BLaER1 (cell line): ENCODE measurements around the gene GRK5.
"Not testable (repeated sequence)": the region's sequence is repeated elsewhere in the genome, so short reads cannot be mapped to it uniquely, and the experiment has no call there.

ENCODE experiments used
- H3K27ac ChIP-seq: shearing (Covaris generic); formaldehyde crosslinking; 2 replicates; pipeline ENCODE4 v1.8.1; 2022
- H3K27me3 ChIP-seq: shearing (Covaris generic); formaldehyde crosslinking; 2 replicates; pipeline ENCODE4 v1.8.1; 2022
- H3K36me3 ChIP-seq: shearing (Covaris generic); formaldehyde crosslinking; 2 replicates; pipeline ENCODE4 v1.8.1; 2022
- H3K4me1 ChIP-seq: shearing (Covaris generic); formaldehyde crosslinking; 2 replicates; pipeline ENCODE4 v1.8.1; 2022
- H3K4me2 ChIP-seq: shearing (Covaris generic); formaldehyde crosslinking; 2 replicates; pipeline ENCODE4 v1.8.1; 2022
- H3K4me3 ChIP-seq: shearing (Covaris generic); formaldehyde crosslinking; 2 replicates; pipeline ENCODE4 v1.8.1; 2022
- H3K9ac ChIP-seq: shearing (Covaris generic); formaldehyde crosslinking; 2 replicates; pipeline ENCODE4 v1.8.1; 2022
- H3K9me3 ChIP-seq: shearing (Covaris generic); formaldehyde crosslinking; 2 replicates; pipeline ENCODE4 v1.8.1; 2022
- H4K20me1 ChIP-seq: shearing (Covaris generic); formaldehyde crosslinking; 2 replicates; pipeline ENCODE4 v1.8.1; 2022
- Cebpa-rat ChIP-seq: shearing (Covaris generic); IDR thresholded peaks from 2 replicates; pipeline ENCODE4 v1.8.1; 2022

Gene GRK5

DNA sequence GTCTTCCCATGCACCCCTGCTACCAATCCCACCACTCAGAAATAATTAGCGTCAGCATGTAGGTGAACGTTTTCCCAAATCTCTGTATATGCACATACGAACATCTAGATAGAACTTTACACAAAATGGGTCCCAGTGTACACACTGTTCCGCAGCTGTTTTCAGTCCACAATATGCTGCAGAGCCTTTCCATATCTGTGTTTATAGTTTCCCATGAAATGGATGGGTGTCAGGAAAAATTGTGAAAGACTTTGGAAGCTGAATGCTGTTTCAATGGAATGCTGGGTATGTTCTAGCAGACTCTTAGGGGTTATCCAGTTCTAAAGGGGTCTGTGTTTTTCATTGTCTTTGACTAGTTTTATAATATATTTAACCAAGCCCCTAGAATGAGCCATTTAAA lies 13.8 kb downstream of the GRK5 start:
- Histone ChIP-seq H3K4me2 (no peak overlapping the region), H3K36me3 (no peaks in the 10 kb centered on the region), H3K27me3 (no peaks in the 10 kb centered on the region), H3K9me3 (no peaks in the 10 kb centered on the region), H3K27ac (no peak overlapping the region), H3K9ac (no peak overlapping the region), H3K4me3 (no peak overlapping the region), H4K20me1 (no peaks in the 10 kb centered on the region), H3K4me1 (no peaks in the 10 kb centered on the region)
- TF ChIP-seq Cebpa-rat: no peak

DNA sequence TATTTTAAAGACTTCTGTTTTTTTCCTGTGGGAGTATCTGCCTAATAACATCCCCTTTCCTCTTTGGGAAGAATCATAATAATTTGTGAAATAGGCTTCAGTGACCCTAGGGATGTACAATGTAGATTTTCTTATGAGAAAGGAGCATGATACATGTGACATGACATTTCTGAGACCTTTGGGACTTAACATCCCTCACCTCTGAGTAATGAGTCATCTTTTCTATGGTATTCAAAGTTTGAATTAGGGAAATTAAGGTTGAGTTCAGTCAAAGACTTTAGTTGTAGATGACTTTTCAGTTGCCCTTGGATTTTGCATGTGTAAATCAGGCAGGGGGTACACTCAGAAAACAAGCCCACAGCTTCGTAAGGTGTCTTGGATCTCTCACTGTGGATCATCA lies 14.3 kb downstream of the GRK5 start:
- H3K27me3 ChIP-seq: no peaks in the 10 kb centered on the region
- TF ChIP-seq Cebpa-rat: no peak
- no peak overlapping the region for H3K9ac ChIP-seq
- H3K27ac ChIP-seq: no peak overlapping the region
- no peaks in the 10 kb centered on the region for H3K9me3 ChIP-seq
- no peak overlapping the region for H3K4me2 ChIP-seq
- H4K20me1 ChIP-seq: no peaks in the 10 kb centered on the region
- no peaks in the 10 kb centered on the region for H3K36me3 ChIP-seq
- no peak overlapping the region for H3K4me3 ChIP-seq
- peaks cover 4% of the 10 kb centered on the region for H3K4me1 ChIP-seq

GRCh38 chr10:119222537-119222936 lies 15.2 kb downstream of the GRK5 start:
- Histone ChIP-seq H3K4me1 (peaks cover 10% of the 10 kb centered on the region), H3K4me2 (no peak overlapping the region), H3K4me3 (no peak overlapping the region), H3K27ac (no peak overlapping the region), H4K20me1 (no peaks in the 10 kb centered on the region), H3K9me3 (no peaks in the 10 kb centered on the region), H3K27me3 (no peaks in the 10 kb centered on the region), H3K9ac (no peak overlapping the region), H3K36me3 (no peaks in the 10 kb centered on the region)
- TF ChIP-seq Cebpa-rat: no peak

DNA sequence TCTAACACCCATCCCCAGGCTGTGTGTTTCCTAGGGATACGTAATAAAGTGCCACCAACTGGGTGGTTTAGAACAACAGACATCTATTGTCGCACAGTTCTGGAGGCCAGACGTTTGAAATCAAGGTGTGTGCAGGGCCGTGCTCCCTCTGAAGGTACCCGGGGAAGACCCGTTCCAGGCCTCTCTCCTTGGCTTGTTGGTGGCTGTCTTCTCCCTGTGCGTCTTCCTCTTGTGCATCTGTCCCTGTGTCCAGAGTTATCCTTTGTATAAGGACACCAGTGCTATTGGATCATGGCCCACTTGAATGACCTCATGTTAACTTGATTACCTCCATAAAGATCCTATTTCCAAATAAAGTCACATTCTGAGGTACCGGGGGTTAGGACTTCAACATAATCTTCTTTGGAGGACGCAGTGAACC lies 15.6 kb downstream of the GRK5 start:
- no peak overlapping the region for H3K27ac ChIP-seq
- H3K9ac ChIP-seq: no peak overlapping the region
- no peak overlapping the region for H3K4me2 ChIP-seq
- H3K27me3 ChIP-seq: no peaks in the 10 kb centered on the region
- no peaks in the 10 kb centered on the region for H3K9me3 ChIP-seq
- H4K20me1 ChIP-seq: no peaks in the 10 kb centered on the region
- no peak for TF ChIP-seq Cebpa-rat
- H3K4me1 ChIP-seq: peaks cover 10% of the 10 kb centered on the region
- H3K36me3 ChIP-seq: no peaks in the 10 kb centered on the region
- H3K4me3 ChIP-seq: no peak overlapping the region

GRCh38 chr10:119225083-119225658 lies 17.8 kb downstream of the GRK5 start:
- no peak overlapping the region for H3K9ac ChIP-seq
- no peaks in the 10 kb centered on the region for H3K27me3 ChIP-seq
- peaks cover 10% of the 10 kb centered on the region for H3K4me1 ChIP-seq
- no peak overlapping the region for H3K27ac ChIP-seq
- H3K4me2 ChIP-seq: no peak overlapping the region
- H3K4me3 ChIP-seq: no peak overlapping the region
- TF ChIP-seq Cebpa-rat: no peak
- no peaks in the 10 kb centered on the region for H3K36me3 ChIP-seq
- no peaks in the 10 kb centered on the region; the same call in 1 of the 2 replicates for H3K9me3 ChIP-seq
- H4K20me1 ChIP-seq: no peaks in the 10 kb centered on the region

DNA sequence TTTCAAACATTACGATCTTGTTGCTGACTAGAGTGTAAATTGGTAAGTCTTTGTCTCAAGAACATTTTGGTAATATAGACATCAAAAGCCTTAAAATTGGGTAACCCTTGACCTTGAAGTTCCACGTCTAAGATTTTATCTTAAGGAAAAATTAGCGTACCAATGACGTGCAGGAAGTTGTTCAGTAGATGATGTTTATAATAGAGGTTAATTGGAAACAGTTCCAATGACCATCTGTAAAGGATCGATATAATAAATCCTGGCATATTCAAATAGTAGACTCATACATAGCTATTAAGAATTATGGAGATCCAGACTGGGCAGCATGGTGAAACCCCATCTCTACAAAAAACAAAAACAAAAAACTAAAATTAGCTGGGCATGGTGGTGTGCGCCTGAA lies 20.5 kb downstream of the GRK5 start:
- Histone ChIP-seq H3K36me3 (no peaks in the 10 kb centered on the region), H3K4me1 (peaks cover 10% of the 10 kb centered on the region), H3K27me3 (no peaks in the 10 kb centered on the region), H3K9ac (no peak overlapping the region), H4K20me1 (no peaks in the 10 kb centered on the region), H3K4me3 (no peak overlapping the region), H3K4me2 (no peak overlapping the region), H3K9me3 (peaks cover 12% of the 10 kb centered on the region), H3K27ac (no peak overlapping the region)
- TF ChIP-seq Cebpa-rat: no peak

- no peak overlapping the region for H3K9ac ChIP-seq
- no peak overlapping the region for H3K27ac ChIP-seq
- peaks cover 7% of the 10 kb centered on the region for H3K4me1 ChIP-seq
- H3K9me3 ChIP-seq: peaks cover 17% of the 10 kb centered on the region
- H3K36me3 ChIP-seq: no peaks in the 10 kb centered on the region
- H3K4me2 ChIP-seq: no peak overlapping the region
- H3K4me3 ChIP-seq: no peak overlapping the region
- no peaks in the 10 kb centered on the region for H4K20me1 ChIP-seq
- no peaks in the 10 kb centered on the region for H3K27me3 ChIP-seq
- no peak for TF ChIP-seq Cebpa-rat
Observed at GRCh38 chr10:119231654-119232053, 24.3 kb downstream of the GRK5 start.

DNA sequence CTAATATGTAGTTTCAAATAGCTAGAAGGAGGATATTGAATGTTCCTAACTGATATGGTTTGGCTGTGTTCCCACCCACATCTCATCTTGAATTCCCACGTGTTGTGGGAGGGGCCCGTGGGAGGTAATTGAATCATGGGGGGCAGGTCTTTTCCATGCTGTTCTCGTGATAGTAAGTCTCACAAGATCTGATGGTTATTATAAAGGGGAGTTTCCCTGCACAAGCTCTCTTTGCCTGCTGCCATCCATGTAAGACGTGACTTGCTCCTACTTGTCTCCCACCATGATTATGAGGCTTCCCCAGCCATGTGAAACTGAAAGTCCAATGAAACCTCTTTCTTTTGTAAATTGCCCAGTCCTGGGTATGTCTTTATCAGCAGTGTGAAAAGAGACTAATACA lies 25.1 kb downstream of the GRK5 start:
- H3K4me2 ChIP-seq, H3K4me3 ChIP-seq, H3K27ac ChIP-seq, H3K4me1 ChIP-seq, H3K36me3 ChIP-seq, H4K20me1 ChIP-seq, H3K27me3 ChIP-seq, H3K9ac ChIP-seq: not testable (repeated sequence)
- H3K9me3 ChIP-seq: peaks cover 17% of the 10 kb centered on the region

DNA sequence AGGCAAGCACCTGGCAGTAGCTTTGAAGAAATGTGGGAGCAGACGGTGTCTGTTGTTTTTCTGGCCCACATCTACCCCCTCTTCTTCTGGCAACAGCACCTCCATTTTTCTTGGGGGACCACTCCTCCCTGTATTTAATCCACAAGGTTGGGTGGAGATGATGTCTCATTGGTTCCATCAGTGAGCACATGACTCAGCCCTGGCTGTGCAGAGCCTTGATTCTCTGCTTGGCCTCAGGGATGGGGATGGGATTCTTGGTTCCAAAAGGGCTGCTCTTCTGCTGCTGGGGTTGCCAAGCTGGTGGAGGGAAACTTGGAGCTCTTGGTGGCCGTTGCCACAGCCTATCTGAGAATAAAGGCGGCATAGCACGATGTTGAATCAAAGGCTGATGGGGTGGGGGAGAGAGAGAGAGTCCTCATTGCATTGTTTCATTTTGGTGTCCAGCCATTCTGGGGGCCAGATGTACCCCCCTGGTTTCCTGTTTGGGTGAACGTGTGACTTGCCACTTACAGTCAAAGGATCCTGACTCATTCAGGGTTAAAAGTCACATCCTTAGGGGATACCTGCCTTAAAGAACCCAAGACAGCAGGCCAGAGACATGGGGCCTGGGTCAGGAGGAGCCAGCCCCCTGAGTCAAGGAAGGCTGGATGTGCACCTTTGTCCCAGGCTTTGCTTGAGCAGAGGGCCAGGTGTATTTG lies 25.9 kb downstream of the GRK5 start:
- no peaks in the 10 kb centered on the region for H3K27me3 ChIP-seq
- no peak overlapping the region for H3K4me2 ChIP-seq
- TF ChIP-seq Cebpa-rat: no peak
- H3K27ac ChIP-seq: no peak overlapping the region
- peaks cover 4% of the 10 kb centered on the region; the same call in 1 of the 2 replicates for H3K4me1 ChIP-seq
- H3K9me3 ChIP-seq: peaks cover 17% of the 10 kb centered on the region
- no peaks in the 10 kb centered on the region for H3K36me3 ChIP-seq
- H4K20me1 ChIP-seq: no peaks in the 10 kb centered on the region
- H3K4me3 ChIP-seq: no peak overlapping the region
- no peak overlapping the region for H3K9ac ChIP-seq

DNA sequence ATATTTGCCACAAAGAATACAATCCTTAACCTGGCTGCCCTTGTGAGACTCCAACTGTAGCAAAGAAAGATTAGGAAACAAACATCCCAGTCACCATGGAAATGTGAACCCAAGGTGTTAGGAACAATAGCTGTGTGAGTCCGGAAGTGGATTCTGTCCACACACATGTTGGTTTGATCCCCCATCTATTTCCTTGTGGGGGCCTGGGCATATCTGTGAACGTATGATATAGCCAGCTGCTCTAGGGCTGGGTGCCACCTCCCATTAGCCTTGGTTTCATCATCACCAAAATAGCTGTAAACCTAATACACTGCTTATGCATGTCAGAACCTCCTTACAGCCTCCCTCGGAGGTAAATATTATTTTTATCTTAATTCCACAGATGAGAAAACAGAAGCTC lies 26.4 kb downstream of the GRK5 start:
- no peaks in the 10 kb centered on the region for H3K36me3 ChIP-seq

More for the DNA sequence above, 26.4 kb downstream of the GRK5 start:
- Histone ChIP-seq H4K20me1 (no peaks in the 10 kb centered on the region), H3K9me3 (peaks cover 17% of the 10 kb centered on the region), H3K27ac (no peak overlapping the region), H3K4me2 (no peak overlapping the region), H3K9ac (no peak overlapping the region), H3K4me3 (no peak overlapping the region), H3K27me3 (no peaks in the 10 kb centered on the region), H3K4me1 (peaks cover 4% of the 10 kb centered on the region; the same call in 1 of the 2 replicates)
- TF ChIP-seq Cebpa-rat: no peak
